ENCODE measurements around the gene SLC35B3. TPM values are rescaled to one million over a fixed set of nuclear protein-coding genes. Genes with fewer than 3 reads are reported as not detected.
A peak's percentile ranks its signal among the peaks of the same experiment; 100 is the strongest.
"Not testable (repeated sequence)": the region's sequence is repeated elsewhere in the genome, so short reads cannot be mapped to it uniquely, and the experiment has no call there.

The SLC35B3 gene
- 1.9 TPM for total RNA-seq

- H3K27me3 ChIP-seq (ENCODE audit: insufficient read depth, low read length) = no peaks in the 10 kb centered on the region
These were observed at the start of gene SLC35B3 for GRCh38 chr6:8435093-8435844. Gene SLC35B3, minus strand, starts transcription at chr6:8435545.

GRCh38 chr6:8483650-8484049, 48.3 kb upstream of the SLC35B3 start:
- H3K9me3 ChIP-seq (ENCODE audit: low read depth, low read length) = no peaks in the 10 kb centered on the region
- H3K4me1 ChIP-seq (ENCODE audit: insufficient read depth, low read length) = no peaks in the 10 kb centered on the region
- no peak overlapping the region for H3K4me3 ChIP-seq (ENCODE audit: low read length)

More at GRCh38 chr6:8435093-8435844, at the start of gene SLC35B3:
- peaks cover 10% of the 10 kb centered on the region for H3K4me1 ChIP-seq (ENCODE audit: insufficient read depth, low read length)
- H3K4me3 ChIP-seq (ENCODE audit: low read length) = peak within 1 kb of the TSS; percentile 92
- no peaks in the 10 kb centered on the region for H3K9me3 ChIP-seq (ENCODE audit: low read depth, low read length)

GRCh38 chr6:8481727-8482126, 46.4 kb upstream of the SLC35B3 start:
- H3K4me3 ChIP-seq (ENCODE audit: low read length) = no peak overlapping the region
- H3K4me1 ChIP-seq (ENCODE audit: insufficient read depth, low read length) = no peaks in the 10 kb centered on the region
- no peaks in the 10 kb centered on the region for H3K27me3 ChIP-seq (ENCODE audit: insufficient read depth, low read length)
- H3K9me3 ChIP-seq (ENCODE audit: low read depth, low read length) = no peaks in the 10 kb centered on the region

More at GRCh38 chr6:8483650-8484049, 48.3 kb upstream of the SLC35B3 start:
- no peaks in the 10 kb centered on the region for H3K27me3 ChIP-seq (ENCODE audit: insufficient read depth, low read length)

- no peaks in the 10 kb centered on the region for H3K4me1 ChIP-seq (ENCODE audit: insufficient read depth, low read length)
- no peaks in the 10 kb centered on the region for H3K9me3 ChIP-seq (ENCODE audit: low read depth, low read length)
- H3K27me3 ChIP-seq (ENCODE audit: insufficient read depth, low read length) = no peaks in the 10 kb centered on the region
- no peak overlapping the region for H3K4me3 ChIP-seq (ENCODE audit: low read length)
These were observed 43.1 kb upstream of the SLC35B3 start for GRCh38 chr6:8478418-8478817.

GRCh38 chr6:8476656-8477055, 41.3 kb upstream of the SLC35B3 start:
- no peak overlapping the region for H3K4me3 ChIP-seq (ENCODE audit: low read length)
- H3K27me3 ChIP-seq (ENCODE audit: insufficient read depth, low read length) = no peaks in the 10 kb centered on the region
- no peaks in the 10 kb centered on the region for H3K9me3 ChIP-seq (ENCODE audit: low read depth, low read length)
- H3K4me1 ChIP-seq (ENCODE audit: insufficient read depth, low read length) = no peaks in the 10 kb centered on the region

GRCh38 chr6:8468552-8469356, 33.4 kb upstream of the SLC35B3 start:
- Histone ChIP-seq H3K4me3 (ENCODE audit: low read length) (no peak overlapping the region), H3K9me3 (ENCODE audit: low read depth, low read length) (no peaks in the 10 kb centered on the region), H3K4me1 (ENCODE audit: insufficient read depth, low read length) (no peaks in the 10 kb centered on the region), H3K27me3 (ENCODE audit: insufficient read depth, low read length) (no peaks in the 10 kb centered on the region)

GRCh38 chr6:8462694-8463093, 27.3 kb upstream of the SLC35B3 start:
- no peak overlapping the region for H3K4me3 ChIP-seq (ENCODE audit: low read length)
- H3K9me3 ChIP-seq (ENCODE audit: low read depth, low read length) = no peaks in the 10 kb centered on the region

GRCh38 chr6:8462169-8462568, 26.8 kb upstream of the SLC35B3 start:
- H3K4me1 ChIP-seq (ENCODE audit: insufficient read depth, low read length) = no peaks in the 10 kb centered on the region
- H3K27me3 ChIP-seq (ENCODE audit: insufficient read depth, low read length) = no peaks in the 10 kb centered on the region
- no peaks in the 10 kb centered on the region for H3K9me3 ChIP-seq (ENCODE audit: low read depth, low read length)
- H3K4me3 ChIP-seq (ENCODE audit: low read length) = no peak overlapping the region

More at GRCh38 chr6:8462694-8463093, 27.3 kb upstream of the SLC35B3 start:
- Histone ChIP-seq H3K4me1 (ENCODE audit: insufficient read depth, low read length) (no peaks in the 10 kb centered on the region), H3K27me3 (ENCODE audit: insufficient read depth, low read length) (no peaks in the 10 kb centered on the region)

GRCh38 chr6:8446391-8446790, 11.0 kb upstream of the SLC35B3 start:
- no peaks in the 10 kb centered on the region for H3K27me3 ChIP-seq (ENCODE audit: insufficient read depth, low read length)
- no peaks in the 10 kb centered on the region for H3K4me1 ChIP-seq (ENCODE audit: insufficient read depth, low read length)
- H3K4me3 ChIP-seq (ENCODE audit: low read length) = no peak overlapping the region
- H3K9me3 ChIP-seq (ENCODE audit: low read depth, low read length) = no peaks in the 10 kb centered on the region

- not testable (repeated sequence) for H3K9me3 ChIP-seq (ENCODE audit: low read depth, low read length); H3K27me3 ChIP-seq (ENCODE audit: insufficient read depth, low read length); H3K4me3 ChIP-seq (ENCODE audit: low read length); H3K4me1 ChIP-seq (ENCODE audit: insufficient read depth, low read length)
These were observed 10.6 kb upstream of the SLC35B3 start for GRCh38 chr6:8445930-8446329.

GRCh38 chr6:8442150-8442549, 6.8 kb upstream of the SLC35B3 start:
- Histone ChIP-seq H3K9me3 (ENCODE audit: low read depth, low read length) (no peaks in the 10 kb centered on the region), H3K4me3 (ENCODE audit: low read length) (no peak overlapping the region), H3K27me3 (ENCODE audit: insufficient read depth, low read length) (no peaks in the 10 kb centered on the region), H3K4me1 (ENCODE audit: insufficient read depth, low read length) (no peaks in the 10 kb centered on the region)

- no peaks in the 10 kb centered on the region for H3K27me3 ChIP-seq (ENCODE audit: insufficient read depth, low read length)
- H3K4me3 ChIP-seq (ENCODE audit: low read length) = no peak overlapping the region
- no peaks in the 10 kb centered on the region for H3K4me1 ChIP-seq (ENCODE audit: insufficient read depth, low read length)
- no peaks in the 10 kb centered on the region for H3K9me3 ChIP-seq (ENCODE audit: low read depth, low read length)
These were observed 6.1 kb upstream of the SLC35B3 start for GRCh38 chr6:8441452-8441851.

- Histone ChIP-seq H3K4me3 (ENCODE audit: low read length) (no peak overlapping the region), H3K27me3 (ENCODE audit: insufficient read depth, low read length) (no peaks in the 10 kb centered on the region), H3K9me3 (ENCODE audit: low read depth, low read length) (no peaks in the 10 kb centered on the region), H3K4me1 (ENCODE audit: insufficient read depth, low read length) (peaks cover 8% of the 10 kb centered on the region)
These were observed 4.4 kb upstream of the SLC35B3 start for GRCh38 chr6:8439601-8440268.

GRCh38 chr6:8437813-8438212, 2.5 kb upstream of the SLC35B3 start:
- Histone ChIP-seq H3K4me1 (ENCODE audit: insufficient read depth, low read length) (peaks cover 10% of the 10 kb centered on the region), H3K27me3 (ENCODE audit: insufficient read depth, low read length) (no peaks in the 10 kb centered on the region), H3K9me3 (ENCODE audit: low read depth, low read length) (no peaks in the 10 kb centered on the region), H3K4me3 (ENCODE audit: low read length) (no peak overlapping the region)

- H3K4me1 ChIP-seq (ENCODE audit: insufficient read depth, low read length) = peaks cover 10% of the 10 kb centered on the region
These were observed 1.6 kb upstream of the SLC35B3 start for GRCh38 chr6:8436966-8437365.

More at GRCh38 chr6:8436966-8437365, 1.6 kb upstream of the SLC35B3 start:
- H3K9me3 ChIP-seq (ENCODE audit: low read depth, low read length) = no peaks in the 10 kb centered on the region
- H3K4me3 ChIP-seq (ENCODE audit: low read length) = no peak overlapping the region
- H3K27me3 ChIP-seq (ENCODE audit: insufficient read depth, low read length) = no peaks in the 10 kb centered on the region

Data from mononuclear cell (primary cell).